Measurements from ENCODE around the gene SACM1L. TPM values are rescaled to one million over a fixed set of nuclear protein-coding genes. Genes with fewer than 3 reads are reported as not detected.

Gene SACM1L
- total RNA-seq, 1 donor: 28.6 TPM

DNA sequence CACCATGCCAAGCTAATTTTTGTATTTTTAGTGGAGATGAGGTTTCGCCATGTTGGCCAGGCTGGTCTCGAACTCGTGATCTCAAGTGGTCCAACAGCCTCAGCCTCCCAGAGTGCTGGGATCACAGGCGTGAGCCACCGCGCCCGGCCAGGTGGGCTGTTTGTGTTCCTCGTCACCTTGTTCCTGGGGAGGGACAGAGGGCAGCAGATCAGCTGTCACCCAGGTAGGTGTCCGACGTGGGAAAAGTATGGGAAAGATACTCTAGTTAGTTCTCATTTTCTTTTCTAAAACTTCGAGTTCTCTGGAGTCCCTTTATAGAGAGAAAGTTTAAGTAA lies 28.7 kb upstream of the SACM1L start:
- TF ChIP-seq, protein P1, sequence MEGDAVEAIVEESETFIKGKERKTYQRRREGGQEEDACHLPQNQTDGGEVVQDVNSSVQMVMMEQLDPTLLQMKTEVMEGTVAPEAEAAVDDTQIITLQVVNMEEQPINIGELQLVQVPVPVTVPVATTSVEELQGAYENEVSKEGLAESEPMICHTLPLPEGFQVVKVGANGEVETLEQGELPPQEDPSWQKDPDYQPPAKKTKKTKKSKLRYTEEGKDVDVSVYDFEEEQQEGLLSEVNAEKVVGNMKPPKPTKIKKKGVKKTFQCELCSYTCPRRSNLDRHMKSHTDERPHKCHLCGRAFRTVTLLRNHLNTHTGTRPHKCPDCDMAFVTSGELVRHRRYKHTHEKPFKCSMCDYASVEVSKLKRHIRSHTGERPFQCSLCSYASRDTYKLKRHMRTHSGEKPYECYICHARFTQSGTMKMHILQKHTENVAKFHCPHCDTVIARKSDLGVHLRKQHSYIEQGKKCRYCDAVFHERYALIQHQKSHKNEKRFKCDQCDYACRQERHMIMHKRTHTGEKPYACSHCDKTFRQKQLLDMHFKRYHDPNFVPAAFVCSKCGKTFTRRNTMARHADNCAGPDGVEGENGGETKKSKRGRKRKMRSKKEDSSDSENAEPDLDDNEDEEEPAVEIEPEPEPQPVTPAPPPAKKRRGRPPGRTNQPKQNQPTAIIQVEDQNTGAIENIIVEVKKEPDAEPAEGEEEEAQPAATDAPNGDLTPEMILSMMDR (IDR thresholded peaks at IDR 0.05; ENCODE audit: extremely low read depth, low read depth, low read length): no peak
- no peaks in the 10 kb centered on the region for H3K36me3 ChIP-seq (ENCODE audit: insufficient read depth, low read length)
- H4K20me1 ChIP-seq (ENCODE audit: insufficient read depth, low read length): no peaks in the 10 kb centered on the region
- H3K9me3 ChIP-seq (ENCODE audit: low read depth, low read length): no peaks in the 10 kb centered on the region
- H2AFZ ChIP-seq (ENCODE audit: low read length): no peak overlapping the region
- H3K79me2 ChIP-seq (ENCODE audit: insufficient read depth, low read length): peaks cover 47% of the 10 kb centered on the region
- H3K4me2 ChIP-seq (ENCODE audit: insufficient read depth, low read length): peak overlapping the region; percentile 69
- peak overlapping the region; percentile 1 for H3K4me3 ChIP-seq (ENCODE audit: insufficient read depth, low read length)
- peak overlapping the region; percentile 73 for H3K27ac ChIP-seq (ENCODE audit: low read depth, low read length)
- no peak for DNase-seq (ENCODE audit: insufficient read length, low spot score, missing footprints)
- H3K4me1 ChIP-seq (ENCODE audit: insufficient read depth, low read length): peaks cover 31% of the 10 kb centered on the region
- no peaks in the 10 kb centered on the region for H3K27me3 ChIP-seq (ENCODE audit: insufficient read depth, low read length)

GRCh38 chr3:45664578-45664977 lies 24.6 kb upstream of the SACM1L start:
- Histone ChIP-seq H3K4me3 (ENCODE audit: insufficient read depth, low read length) (peak overlapping the region; percentile 62), H3K4me1 (ENCODE audit: insufficient read depth, low read length) (peaks cover 53% of the 10 kb centered on the region), H3K79me2 (ENCODE audit: insufficient read depth, low read length) (peaks cover 36% of the 10 kb centered on the region), H3K27ac (ENCODE audit: low read depth, low read length) (peak overlapping the region; percentile 15), H3K9me3 (ENCODE audit: low read depth, low read length) (no peaks in the 10 kb centered on the region), H3K4me2 (ENCODE audit: insufficient read depth, low read length) (peak overlapping the region; percentile 84), H3K36me3 (ENCODE audit: insufficient read depth, low read length) (peaks cover 9% of the 10 kb centered on the region), H4K20me1 (ENCODE audit: insufficient read depth, low read length) (peaks cover 2% of the 10 kb centered on the region), H3K27me3 (ENCODE audit: insufficient read depth, low read length) (no peaks in the 10 kb centered on the region), H2AFZ (ENCODE audit: low read length) (peak overlapping the region; percentile 8)
- TF ChIP-seq, protein P1 (IDR thresholded peaks at IDR 0.05; ENCODE audit: extremely low read depth, low read depth, low read length): no peak
- DNase-seq (ENCODE audit: insufficient read length, low spot score, missing footprints): no peak

DNA sequence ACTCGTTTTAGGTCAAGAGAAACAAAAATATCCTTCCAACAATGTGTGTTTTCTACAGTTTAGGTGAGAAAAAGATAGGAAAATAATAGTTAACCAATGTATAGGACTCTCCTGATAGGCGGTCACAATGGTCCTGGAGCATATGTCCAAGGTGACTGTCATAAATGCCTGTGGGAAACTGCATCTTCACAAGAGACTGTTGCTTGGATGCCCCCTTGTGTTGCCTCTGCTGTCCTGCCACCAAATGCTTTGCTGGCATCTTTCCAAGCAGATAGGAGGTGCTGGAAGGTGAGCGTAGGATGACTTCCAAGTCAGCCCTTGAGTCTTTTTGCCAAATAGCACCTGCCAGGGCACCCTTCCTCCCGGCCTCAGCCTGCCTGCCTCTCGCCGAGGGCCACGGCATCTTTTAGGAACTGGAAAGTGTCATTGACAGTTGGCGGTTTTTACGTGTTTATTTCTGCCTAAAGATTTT lies 24.1 kb upstream of the SACM1L start:
- Histone ChIP-seq H3K4me1 (ENCODE audit: insufficient read depth, low read length) (peaks cover 48% of the 10 kb centered on the region), H3K79me2 (ENCODE audit: insufficient read depth, low read length) (peaks cover 36% of the 10 kb centered on the region), H3K4me2 (ENCODE audit: insufficient read depth, low read length) (peak overlapping the region; percentile 84), H3K27me3 (ENCODE audit: insufficient read depth, low read length) (no peaks in the 10 kb centered on the region), H3K27ac (ENCODE audit: low read depth, low read length) (peak overlapping the region; percentile 15), H2AFZ (ENCODE audit: low read length) (no peak overlapping the region), H3K4me3 (ENCODE audit: insufficient read depth, low read length) (peak overlapping the region; percentile 62), H3K9me3 (ENCODE audit: low read depth, low read length) (no peaks in the 10 kb centered on the region), H3K36me3 (ENCODE audit: insufficient read depth, low read length) (peaks cover 15% of the 10 kb centered on the region), H4K20me1 (ENCODE audit: insufficient read depth, low read length) (peaks cover 2% of the 10 kb centered on the region)
- DNase-seq (ENCODE audit: insufficient read length, low spot score, missing footprints): no peak
- TF ChIP-seq, protein P1 (IDR thresholded peaks at IDR 0.05; ENCODE audit: extremely low read depth, low read depth, low read length): peak; percentile 45

- DNase-seq (ENCODE audit: insufficient read length, low spot score, missing footprints): peak; percentile 83
- Histone ChIP-seq H3K36me3 (ENCODE audit: insufficient read depth, low read length) (peaks cover 19% of the 10 kb centered on the region), H3K4me1 (ENCODE audit: insufficient read depth, low read length) (peaks cover 52% of the 10 kb centered on the region), H3K4me2 (ENCODE audit: insufficient read depth, low read length) (peak overlapping the region; percentile 73), H2AFZ (ENCODE audit: low read length) (peak overlapping the region; percentile 64), H3K79me2 (ENCODE audit: insufficient read depth, low read length) (peaks cover 26% of the 10 kb centered on the region), H3K27me3 (ENCODE audit: insufficient read depth, low read length) (no peaks in the 10 kb centered on the region), H4K20me1 (ENCODE audit: insufficient read depth, low read length) (peaks cover 2% of the 10 kb centered on the region), H3K27ac (ENCODE audit: low read depth, low read length) (peak overlapping the region; percentile 97), H3K9me3 (ENCODE audit: low read depth, low read length) (no peaks in the 10 kb centered on the region), H3K4me3 (ENCODE audit: insufficient read depth, low read length) (peak overlapping the region; percentile 40)
- TF ChIP-seq, protein P1 (IDR thresholded peaks at IDR 0.05; ENCODE audit: extremely low read depth, low read depth, low read length): no peak
Observed at GRCh38 chr3:45666757-45667431, 22.3 kb upstream of the SACM1L start.

Measured in osteoblast (primary cell).